Testis (tissue), 3 donors: ENCODE measurements around the gene PLCB1. TPM values are rescaled to one million over a fixed set of nuclear protein-coding genes. Genes with fewer than 3 reads are reported as not detected.

Experiments used
- DNase-seq: peaks from one replicate; pipeline ENCODE4 v3.0.0-alpha.2; 2019
- H3K27ac ChIP-seq, 2 donors: fragments of 200-600 bp; sonication (generic); one replicate each; pipeline ENCODE4 v1.5.1; 2019
- H3K27me3 ChIP-seq: fragments of 200-600 bp; sonication (generic); one replicate; pipeline ENCODE4 v1.5.1; 2019
- H3K36me3 ChIP-seq: fragments of 200-600 bp; sonication (generic); one replicate; pipeline ENCODE4 v1.5.1; 2017; ENCODE audit warnings: low read depth; ENCODE audit errors: missing control alignments
- H3K4me1 ChIP-seq: fragments of 200-600 bp; sonication (generic); one replicate; pipeline ENCODE4 v1.5.1; 2019
- H3K4me3 ChIP-seq, 2 donors: fragments of 200-600 bp; sonication (generic); one replicate each; pipeline ENCODE4 v1.5.1; 2017 to 2019
- H3K9me3 ChIP-seq: fragments of 200-600 bp; sonication (generic); one replicate; pipeline ENCODE4 v1.5.1; 2017
- CTCF ChIP-seq, 3 experiments: fragments of 450-650 bp in 2 of 3; fragments of 200-600 bp in 1 of 3; sonication (generic) in 1 of 3; IDR thresholded peaks; one replicate each; pipeline ENCODE4 v1.5.1; 2016 to 2019; ENCODE audit warnings: antibody characterized with exemption in 3 of 3, mild to moderate bottlenecking in 2 of 3, moderate library complexity in 1 of 3
- POLR2A ChIP-seq: fragments of 450-650 bp; IDR thresholded peaks from one replicate; pipeline ENCODE4 v1.6.1; 2017; ENCODE audit warnings: antibody characterized with exemption, mild to moderate bottlenecking, moderate library complexity
- WGBS, 2 donors: methylation state at CpG; one replicate each; pipeline ENCODE4 v1.1.5; 2018; 5-methylcytosine and 5-hydroxymethylcytosine counted together
- intact Hi-C: fragments of 100-400 bp; cut with DNase I; formaldehyde crosslinking; loops from one replicate; pipeline ENCODE4 v1.15.1; 2023; ENCODE audit warnings: low total_unique reads
- polyA plus RNA-seq: library from polyadenylated mRNA; stranded (reverse); fragments of 350-450 nt; fragmentation: Illumina TruSeq; extraction: RNeasy Lipid Tissue Mini Kit (QIAGEN cat#74804); gene quantifications from one replicate; pipeline ENCODE4 v1.2.3, GENCODE V29; 2014; ENCODE audit warnings: low read depth, low replicate concordance; ENCODE audit not compliant: insufficient read depth
- small RNA-seq, 2 donors: library from RNA; depleted of rRNA; stranded (forward); fragments of <200 nt; gene quantifications; one replicate each; pipeline ENCODE3, GENCODE V24; 2016
- total RNA-seq, 2 donors: library from RNA; depleted of rRNA; stranded (reverse); fragments of >200 nt; gene quantifications; one replicate each; pipeline ENCODE4 v1.2.3, GENCODE V29; 2016

PLCB1 gene
- total and polyA plus RNA-seq, 3 donors from 2014 or later, result 3.1 to 9.8 (median 8.2) TPM

- Histone ChIP-seq H3K27me3 (no peaks in the 10 kb centered on the region), H3K27ac (no peak overlapping the region), H3K9me3 (no peaks in the 10 kb centered on the region), H3K4me1 (no peaks in the 10 kb centered on the region), H3K36me3 (no peaks in the 10 kb centered on the region), H3K4me3 (no peak overlapping the region)
- no peak for DNase-seq
- TF ChIP-seq POLR2A (no peak), CTCF (IDR thresholded peaks at IDR 0.05) (no peak)
- WGBS, 2 donors, result 73 to 93% methylated on average over 4 of the region's 4 CpGs
- intact Hi-C loops, result no loop called here
Measured at GRCh38 chr20:8934362-8934761, 802.3 kb downstream of the PLCB1 start.

Small RNAs within 50 kb of the gene (small RNA-seq; reads per million reads assigned to genes)
- 0 reads per million in 2 donors for gene AL445567.1
- gene RNU105B, result 0 reads per million in 2 donors

Other genes starting within 250 kb of the PLCB1 start
- under 1 TPM in 1 of 2 donors, not detected in 1; 0.16 TPM for gene HAO1, start 191.8 kb upstream of the PLCB1 start, total RNA-seq
- gene HAO1, start 191.8 kb upstream of the PLCB1 start, polyA plus RNA-seq, result not detected
- 100 to 1,000 TPM; 236 to 290 TPM for gene TMX4, start 112.5 kb upstream of the PLCB1 start, total RNA-seq
- gene TMX4, start 112.5 kb upstream of the PLCB1 start, polyA plus RNA-seq, result 236 TPM